ENCODE data around the gene NTS. TPM values are rescaled to one million over a fixed set of nuclear protein-coding genes. Genes with fewer than 3 reads are reported as not detected.

NTS gene
- not detected for polyA plus RNA-seq (2013, experiment 1 of 2; ENCODE audit: insufficient read length)
- not detected for polyA plus RNA-seq (2013, experiment 2 of 2; ENCODE audit: insufficient read length)

GRCh38 chr12:85874031-85874461, at the start of gene NTS:
TSS of gene NTS (plus strand) at chr12:85874295. CDS start at chr12:85874404, 109 bp downstream.
- DNase-seq, result peak; percentile 1

- DNase-seq, result no peak
Measured at GRCh38 chr12:85825746-85826145, 48.3 kb upstream of the NTS start.

GRCh38 chr12:85828576-85828975, 45.5 kb upstream of the NTS start:
- DNase-seq, result no peak

- DNase-seq, result peak; percentile 71
Measured at GRCh38 chr12:85829391-85829790, 44.7 kb upstream of the NTS start.

GRCh38 chr12:85831327-85831990, 42.6 kb upstream of the NTS start:
- DNase-seq, result no peak

- no peak for DNase-seq
Measured at GRCh38 chr12:85833579-85833978, 40.5 kb upstream of the NTS start.

- no peak for DNase-seq
Measured at GRCh38 chr12:85834378-85834777, 39.7 kb upstream of the NTS start.

- DNase-seq, result peak; percentile 71
Measured at GRCh38 chr12:85835426-85836196, 38.5 kb upstream of the NTS start.

GRCh38 chr12:85836197-85837090, 37.7 kb upstream of the NTS start, which contains the start of gene RASSF9:
TSS of gene RASSF9 (minus strand) at chr12:85836409. CDS start at chr12:85836201, 208 bp downstream.
- DNase-seq, result peak; percentile 46

GRCh38 chr12:85843606-85844310, 30.3 kb upstream of the NTS start:
- DNase-seq, result no peak

- no peak for DNase-seq
Measured at GRCh38 chr12:85849344-85849743, 24.8 kb upstream of the NTS start.

GRCh38 chr12:85855305-85855704, 18.8 kb upstream of the NTS start:
- DNase-seq, result no peak

- DNase-seq, result no peak
Measured at GRCh38 chr12:85856966-85857365, 17.1 kb upstream of the NTS start.

- peak; percentile 72 for DNase-seq
Measured at GRCh38 chr12:85865890-85866289, 8.2 kb upstream of the NTS start.

- DNase-seq, result peak; percentile 72
Measured at GRCh38 chr12:85866986-85867776, 6.9 kb upstream of the NTS start.

- peak; percentile 62 for DNase-seq
Measured at GRCh38 chr12:85872497-85873091, 1.5 kb upstream of the NTS start.

- no peak for DNase-seq
Measured at GRCh38 chr12:85877459-85877858, 3.4 kb downstream of the NTS start.

- no peak for DNase-seq
Measured at GRCh38 chr12:85883763-85884162, 9.7 kb downstream of the NTS start.

- DNase-seq, result no peak
Measured at GRCh38 chr12:85894653-85895052, 20.6 kb downstream of the NTS start.

- peak; percentile 12 for DNase-seq
Measured at GRCh38 chr12:85920324-85920947, 46.3 kb downstream of the NTS start.

Measured in fibroblast of skin of back (primary cell).